Muscle layer of duodenum (tissue), 2 donors: ENCODE measurements around the gene C19orf33.
A peak's percentile ranks its signal among the peaks of the same experiment; 100 is the strongest.
"Not testable (repeated sequence)": the region's sequence is repeated elsewhere in the genome, so short reads cannot be mapped to it uniquely, and the experiment has no call there.

Experiments used
- H3K27ac ChIP-seq: one replicate; pipeline ENCODE4 v1.7.0; 2013; ENCODE audit warnings: mild to moderate bottlenecking, low read length
- H3K27me3 ChIP-seq: one replicate; pipeline ENCODE4 v1.7.0; 2013; ENCODE audit warnings: low read depth, mild to moderate bottlenecking, control low read depth, low read length
- H3K36me3 ChIP-seq, 2 donors: one replicate each; pipeline ENCODE4 v1.7.0; 2013; ENCODE audit warnings: low read length in 2 of 2, control low read depth in 1 of 2, mild to moderate bottlenecking in 1 of 2; ENCODE audit not compliant: insufficient read depth in 2 of 2, control insufficient read depth in 1 of 2
- H3K4me1 ChIP-seq, 2 donors: one replicate each; pipeline ENCODE4 v1.7.0; 2013; ENCODE audit warnings: low read length in 2 of 2, mild to moderate bottlenecking in 2 of 2, control low read depth in 1 of 2, moderate library complexity in 1 of 2; ENCODE audit not compliant: insufficient read depth in 2 of 2, control insufficient read depth in 1 of 2
- H3K4me3 ChIP-seq, 2 donors: one replicate each; pipeline ENCODE4 v1.7.0; 2013; ENCODE audit warnings: low read length in 2 of 2, low read depth in 1 of 2, mild to moderate bottlenecking in 1 of 2
- H3K9me3 ChIP-seq, 2 donors: one replicate each; pipeline ENCODE4 v1.7.0; 2013; ENCODE audit warnings: low read length in 2 of 2, control low read depth in 1 of 2, mild to moderate bottlenecking in 1 of 2; ENCODE audit not compliant: control insufficient read depth in 1 of 2
- donor health status: healthy.

Gene C19orf33

DNA sequence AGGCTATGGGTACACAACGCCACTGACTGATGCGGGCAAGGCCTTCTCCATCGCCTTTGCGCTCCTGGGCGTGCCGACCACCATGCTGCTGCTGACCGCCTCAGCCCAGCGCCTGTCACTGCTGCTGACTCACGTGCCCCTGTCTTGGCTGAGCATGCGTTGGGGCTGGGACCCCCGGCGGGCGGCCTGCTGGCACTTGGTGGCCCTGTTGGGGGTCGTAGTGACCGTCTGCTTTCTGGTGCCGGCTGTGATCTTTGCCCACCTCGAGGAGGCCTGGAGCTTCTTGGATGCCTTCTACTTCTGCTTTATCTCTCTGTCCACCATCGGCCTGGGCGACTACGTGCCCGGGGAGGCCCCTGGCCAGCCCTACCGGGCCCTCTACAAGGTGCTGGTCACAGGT is 22.5 kb downstream of the C19orf33 start:
- H3K4me3 ChIP-seq: no peak overlapping the region
- H3K9me3 ChIP-seq: no peaks in the 10 kb centered on the region

DNA sequence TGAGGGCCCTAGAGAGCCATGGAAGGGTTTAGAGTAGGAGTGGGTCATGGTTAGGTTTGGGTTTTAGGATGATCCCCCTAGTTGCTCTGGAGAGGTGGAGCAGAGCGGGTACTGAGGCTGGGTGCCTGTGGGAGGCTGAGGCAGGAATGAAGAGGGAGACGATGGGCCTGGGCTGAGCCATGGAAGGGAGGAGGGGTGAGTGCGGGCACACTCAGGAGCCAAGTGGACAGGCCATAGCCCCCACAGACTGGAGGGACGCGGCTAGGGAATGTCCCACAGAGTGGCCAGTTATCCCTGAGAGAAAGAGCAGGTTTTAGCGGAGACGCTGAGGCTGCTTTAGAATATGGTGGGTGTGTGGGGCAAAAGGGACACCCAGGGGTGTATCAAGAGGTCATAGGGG is 25.6 kb downstream of the C19orf33 start:
- Histone ChIP-seq H3K9me3 (no peaks in the 10 kb centered on the region), H3K4me3 (no peak overlapping the region), H3K27ac (no peak overlapping the region), H3K36me3 (peaks cover 9 to 15% of the 10 kb centered on the region in 2 donors), H3K4me1 (no peaks in the 10 kb centered on the region), H3K27me3 (no peaks in the 10 kb centered on the region)

More for the DNA sequence above, 22.5 kb downstream of the C19orf33 start:
- H3K27ac ChIP-seq: no peak overlapping the region
- peaks cover 0 to under 1% of the 10 kb centered on the region in 2 donors for H3K4me1 ChIP-seq
- no peaks in the 10 kb centered on the region for H3K27me3 ChIP-seq
- H3K36me3 ChIP-seq: peaks cover 9 to 15% of the 10 kb centered on the region in 2 donors

DNA sequence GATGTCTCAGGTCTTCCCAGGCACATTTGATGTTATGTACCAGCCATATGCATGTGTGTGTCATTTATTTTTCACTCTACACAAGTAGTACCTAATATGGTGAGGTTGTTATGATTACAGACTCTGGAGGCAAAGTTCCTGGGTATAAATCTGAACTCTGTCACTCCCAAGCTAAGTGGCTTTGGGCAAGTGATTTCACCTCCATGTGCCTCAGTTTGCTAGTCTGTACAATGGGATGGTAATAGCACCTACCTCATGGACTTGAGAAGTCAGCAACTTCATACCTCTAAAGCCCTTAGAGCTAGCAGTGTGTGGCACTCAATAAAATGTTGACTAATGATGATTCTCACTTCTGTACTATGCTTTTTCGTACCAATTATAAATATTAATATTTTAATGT is 27.7 kb downstream of the C19orf33 start:
- Histone ChIP-seq H3K4me3 (no peak overlapping the region), H3K27me3 (no peaks in the 10 kb centered on the region), H3K27ac (no peak overlapping the region), H3K4me1 (no peaks in the 10 kb centered on the region), H3K9me3 (no peaks in the 10 kb centered on the region), H3K36me3 (peaks cover 9 to 11% of the 10 kb centered on the region in 2 donors)

DNA sequence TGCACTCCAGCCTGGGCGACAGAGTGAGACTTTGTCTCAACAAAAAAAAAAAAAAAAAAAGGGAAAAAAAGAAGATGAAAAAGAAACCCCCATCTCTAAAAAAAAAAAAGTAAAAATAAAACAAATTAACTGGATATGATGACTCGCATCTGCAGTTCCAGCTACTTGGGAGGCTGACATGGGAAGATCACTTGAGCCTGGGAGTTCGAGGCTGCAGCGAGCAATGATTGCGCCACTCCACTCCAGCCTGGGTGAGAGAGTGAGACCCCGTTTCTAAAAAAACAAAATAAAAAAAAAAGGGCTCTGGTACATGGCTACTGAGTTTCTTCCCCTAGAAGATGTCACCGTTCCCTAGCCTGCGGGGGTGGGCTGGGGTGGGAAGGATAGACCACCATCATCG is 29.2 kb downstream of the C19orf33 start:
- no peaks in the 10 kb centered on the region for H3K27me3 ChIP-seq
- no peak overlapping the region for H3K27ac ChIP-seq
- peaks cover 0 to 4% of the 10 kb centered on the region in 2 donors for H3K4me1 ChIP-seq
- H3K9me3 ChIP-seq: no peaks in the 10 kb centered on the region
- peaks cover 0 to 2% of the 10 kb centered on the region in 2 donors for H3K36me3 ChIP-seq
- H3K4me3 ChIP-seq: no peak overlapping the region

DNA sequence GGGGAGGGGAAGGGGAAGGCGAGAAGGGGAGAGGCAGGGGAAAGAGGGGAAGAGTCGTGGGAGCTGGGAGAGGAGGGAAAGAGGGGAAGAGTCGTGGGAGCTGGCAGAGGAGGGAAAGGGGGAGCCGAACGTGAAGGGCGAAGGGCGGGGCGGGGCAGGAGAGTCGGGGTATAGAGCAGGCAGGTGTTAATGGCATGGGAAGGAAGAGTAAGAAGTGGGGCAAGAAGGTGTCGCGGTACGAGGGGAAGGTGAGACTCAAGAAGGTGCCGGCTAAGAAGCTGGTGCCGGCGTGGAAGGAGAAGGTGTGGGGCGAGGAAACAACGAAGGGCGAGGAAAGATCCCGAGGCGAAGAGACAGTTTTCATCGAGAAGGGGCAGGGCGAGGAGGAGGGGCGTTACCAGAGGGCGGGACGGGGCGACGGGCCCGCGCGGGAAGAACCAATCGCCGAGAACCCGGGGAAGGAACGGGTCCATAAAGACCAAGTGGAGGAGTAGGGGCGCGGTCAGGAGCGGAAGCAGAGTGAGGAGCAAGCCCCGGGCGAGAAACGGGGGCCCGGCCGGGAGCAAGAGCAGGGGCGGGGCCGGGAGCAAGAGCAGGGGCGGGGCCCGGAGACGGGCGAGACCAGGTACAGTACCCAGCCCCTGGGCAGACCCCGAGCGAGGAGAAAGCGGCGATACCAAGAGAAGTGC is 32.0 kb downstream of the C19orf33 start:
- peak overlapping the region; percentile 76 to 88 for H3K4me3 ChIP-seq
- H3K27me3 ChIP-seq: no peaks in the 10 kb centered on the region
- no peaks in the 10 kb centered on the region for H3K36me3 ChIP-seq
- peaks cover 0 to 4% of the 10 kb centered on the region in 2 donors for H3K4me1 ChIP-seq
- peak overlapping the region; percentile 88 for H3K27ac ChIP-seq
- H3K9me3 ChIP-seq: no peaks in the 10 kb centered on the region

DNA sequence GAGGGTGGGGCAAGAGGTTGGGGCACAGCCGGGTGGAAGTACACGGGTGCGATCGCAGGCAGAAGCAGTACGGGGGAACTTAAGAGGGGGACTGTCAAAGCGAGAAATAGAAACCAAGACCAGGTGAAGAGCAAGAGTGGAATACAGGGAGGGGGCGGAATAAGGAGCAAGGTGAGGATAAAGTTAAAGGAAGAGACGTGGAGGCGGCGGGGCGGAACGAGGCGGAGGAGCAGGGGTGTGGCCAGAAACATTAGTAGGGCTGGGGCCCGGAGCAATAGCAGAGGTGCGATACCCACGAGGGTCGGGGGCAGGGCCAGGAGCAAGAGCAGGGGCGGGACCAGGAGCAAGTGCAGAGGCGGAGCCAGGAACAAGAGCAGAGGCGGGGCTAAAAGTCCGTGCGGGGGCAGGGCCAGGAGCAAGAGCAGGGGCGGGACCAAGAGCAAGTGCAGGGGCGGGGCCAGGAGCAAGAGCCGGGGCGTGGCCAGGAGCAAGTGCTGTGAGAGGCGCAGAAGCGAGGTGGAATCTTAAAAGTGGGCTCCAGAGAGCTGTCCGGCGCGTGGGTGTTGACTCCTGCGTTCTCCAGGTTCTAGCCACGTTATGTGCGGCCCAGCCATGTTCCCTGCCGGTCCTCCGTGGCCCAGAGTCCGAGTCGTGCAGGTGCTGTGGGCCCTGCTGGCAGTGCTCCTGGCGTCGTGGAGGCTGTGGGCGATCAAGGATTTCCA is 32.7 kb downstream of the C19orf33 start:
- no peaks in the 10 kb centered on the region for H3K9me3 ChIP-seq
- peaks cover 0 to 4% of the 10 kb centered on the region in 2 donors for H3K4me1 ChIP-seq
- peak overlapping the region; percentile 76 to 88 for H3K4me3 ChIP-seq
- H3K27ac ChIP-seq: peak overlapping the region; percentile 87
- H3K36me3 ChIP-seq: no peaks in the 10 kb centered on the region
- no peaks in the 10 kb centered on the region for H3K27me3 ChIP-seq

DNA sequence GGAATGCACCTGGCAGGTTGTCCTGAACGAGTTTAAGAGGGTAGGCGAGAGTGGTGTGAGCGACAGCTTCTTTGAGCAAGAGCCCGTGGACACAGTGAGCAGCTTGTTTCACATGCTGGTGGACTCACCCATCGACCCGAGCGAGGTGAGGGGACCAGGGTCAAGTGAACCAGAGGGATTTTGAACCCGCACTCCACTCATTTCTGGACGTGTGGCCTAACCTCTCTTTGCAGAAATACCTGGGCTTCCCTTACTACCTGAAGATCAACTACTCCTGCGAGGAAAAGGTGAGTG is 33.3 kb downstream of the C19orf33 start:
- Histone ChIP-seq H3K9me3 (no peaks in the 10 kb centered on the region), H3K4me1 (peaks cover 0 to 4% of the 10 kb centered on the region in 2 donors), H3K27me3 (no peaks in the 10 kb centered on the region), H3K36me3 (no peaks in the 10 kb centered on the region), H3K27ac (no peak overlapping the region), H3K4me3 (peak overlapping the region; percentile 76 to 88)

DNA sequence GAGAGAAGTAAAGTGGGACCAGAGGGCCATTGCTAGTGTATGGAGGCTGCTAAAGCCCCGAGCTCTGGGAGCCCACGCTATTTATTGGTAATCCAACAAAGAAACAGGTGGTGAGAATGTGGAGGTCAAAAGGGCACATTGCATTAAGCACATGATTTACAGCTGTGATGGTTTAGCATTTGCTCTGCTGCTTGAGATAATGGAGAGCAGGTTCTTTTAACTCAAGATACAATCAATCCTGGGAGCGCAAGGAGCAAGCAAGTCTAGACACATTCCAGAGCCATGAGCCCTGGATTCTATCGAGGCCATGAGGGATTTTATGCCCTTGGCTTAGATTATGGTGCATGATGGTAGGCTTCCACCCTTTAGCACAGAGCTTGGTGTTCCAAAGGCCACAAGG is 35.0 kb downstream of the C19orf33 start:
- H3K9me3 ChIP-seq, H3K27me3 ChIP-seq, H3K27ac ChIP-seq, H3K4me3 ChIP-seq, H3K4me1 ChIP-seq, H3K36me3 ChIP-seq: not testable (repeated sequence)

DNA sequence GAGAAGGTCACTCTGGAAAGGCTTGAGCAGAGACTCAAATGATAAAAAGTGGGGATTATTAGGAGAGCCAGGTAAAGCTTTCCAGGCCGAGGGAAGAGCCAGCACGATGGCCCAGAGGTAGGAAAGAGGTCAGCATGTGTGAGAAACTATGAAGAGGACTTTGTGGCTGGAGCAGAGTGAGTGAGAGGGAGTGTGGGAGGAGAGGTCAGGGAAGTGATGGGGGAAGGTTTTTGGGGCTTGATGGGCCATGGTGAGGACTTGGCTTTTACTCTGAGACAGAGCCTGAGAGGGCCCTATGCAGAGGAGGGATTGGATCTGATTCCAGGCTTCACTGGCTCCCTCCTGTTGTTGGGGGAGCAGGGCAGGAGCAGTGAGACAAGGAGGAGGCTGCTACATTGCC is 36.9 kb downstream of the C19orf33 start:
- H3K27me3 ChIP-seq: no peaks in the 10 kb centered on the region
- no peaks in the 10 kb centered on the region for H3K9me3 ChIP-seq
- no peak overlapping the region for H3K4me3 ChIP-seq
- no peak overlapping the region for H3K27ac ChIP-seq
- peaks cover 0 to 4% of the 10 kb centered on the region in 2 donors for H3K4me1 ChIP-seq
- peaks cover 0 to 4% of the 10 kb centered on the region in 2 donors for H3K36me3 ChIP-seq

DNA sequence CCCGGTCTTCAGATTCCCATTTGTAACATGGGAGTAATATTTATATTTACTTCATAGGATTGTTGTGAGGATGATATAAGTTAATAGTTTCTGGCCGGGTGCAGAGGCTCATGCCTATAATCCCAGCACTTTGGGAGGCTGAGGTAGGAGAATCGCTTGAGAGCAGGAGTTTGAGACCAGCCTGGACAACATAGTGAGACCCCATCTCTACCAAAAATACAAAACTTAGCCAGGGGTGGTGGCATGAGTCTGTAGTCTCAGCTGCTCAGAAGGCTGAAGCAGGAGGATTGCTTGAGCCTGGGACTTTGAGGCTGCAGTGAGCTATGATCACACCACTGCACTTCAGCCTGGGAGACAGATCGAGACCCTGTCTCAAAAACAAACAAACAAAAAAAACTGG is 42.8 kb downstream of the C19orf33 start:
- H3K4me1 ChIP-seq: no peaks in the 10 kb centered on the region

DNA sequence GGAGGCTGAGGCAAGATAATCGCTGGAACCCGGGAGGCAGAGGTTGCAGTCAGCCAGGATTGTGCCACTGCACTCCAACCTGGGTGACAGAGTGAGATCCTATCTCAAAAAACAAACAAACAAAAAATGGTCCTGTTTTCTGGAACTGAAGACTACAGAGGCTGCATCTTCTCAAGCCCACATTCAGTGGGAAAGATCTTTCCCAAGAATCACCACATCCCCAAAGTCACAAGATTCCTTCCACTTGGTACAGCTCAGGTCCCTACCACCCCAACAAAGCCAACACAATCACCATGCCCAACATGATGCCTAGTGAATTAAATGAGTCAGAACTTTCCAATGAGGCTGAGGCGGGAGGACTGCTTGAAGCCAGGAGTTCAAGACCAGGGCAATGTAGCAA is 46.8 kb downstream of the C19orf33 start:
- Histone ChIP-seq H3K4me1 (no peaks in the 10 kb centered on the region), H3K9me3 (no peaks in the 10 kb centered on the region), H3K27me3 (peaks cover 8% of the 10 kb centered on the region), H3K36me3 (no peaks in the 10 kb centered on the region), H3K27ac (no peak overlapping the region), H3K4me3 (no peak overlapping the region)

More for the DNA sequence above, 42.8 kb downstream of the C19orf33 start:
- H3K4me3 ChIP-seq: no peak overlapping the region
- no peaks in the 10 kb centered on the region for H3K9me3 ChIP-seq
- H3K36me3 ChIP-seq: peaks cover 0 to 4% of the 10 kb centered on the region in 2 donors
- H3K27me3 ChIP-seq: peaks cover under 1% of the 10 kb centered on the region
- no peak overlapping the region for H3K27ac ChIP-seq
